GM19035 (cell line): ENCODE results near the gene RASGRP2.

Source experiments
- ATAC-seq: cut with Tn5 transposase; IDR thresholded peaks from one replicate; pipeline ENCODE4 v1.9.1; 2021; ENCODE audit not compliant: unreplicated experiment

RASGRP2 gene

GRCh38 chr11:64698427-64698826 is 45.5 kb downstream of the RASGRP2 start:
- ATAC-seq: no peak

GRCh38 chr11:64697663-64698375 is 46.1 kb downstream of the RASGRP2 start:
- no peak for ATAC-seq

GRCh38 chr11:64696045-64696444 is 47.9 kb downstream of the RASGRP2 start:
- ATAC-seq: no peak

GRCh38 chr11:64695548-64695947 is 48.4 kb downstream of the RASGRP2 start:
- no peak for ATAC-seq

- no peak for ATAC-seq
Measured at GRCh38 chr11:64694821-64695365, 49.0 kb downstream of the RASGRP2 start.

- ATAC-seq: no peak
Measured at GRCh38 chr11:64694026-64694755, 49.8 kb downstream of the RASGRP2 start.

GRCh38 chr11:64692764-64693331 is 51.1 kb downstream of the RASGRP2 start:
- ATAC-seq: no peak

- ATAC-seq: no peak
Measured at GRCh38 chr11:64691543-64691942, 52.4 kb downstream of the RASGRP2 start.

- ATAC-seq: no peak
Measured at GRCh38 chr11:64690235-64690634, 53.7 kb downstream of the RASGRP2 start.

GRCh38 chr11:64688534-64688982 is 55.4 kb downstream of the RASGRP2 start:
- peak; percentile 85 for ATAC-seq

- no peak for ATAC-seq
Measured at GRCh38 chr11:64687643-64688533, 56.1 kb downstream of the RASGRP2 start.

GRCh38 chr11:64687204-64687603 is 56.7 kb downstream of the RASGRP2 start:
- ATAC-seq: no peak

GRCh38 chr11:64686466-64687170 is 57.3 kb downstream of the RASGRP2 start:
- no peak for ATAC-seq

- ATAC-seq: no peak
Measured at GRCh38 chr11:64685536-64685935, 58.4 kb downstream of the RASGRP2 start.

- no peak for ATAC-seq
Measured at GRCh38 chr11:64684357-64684756, 59.6 kb downstream of the RASGRP2 start.

- no peak for ATAC-seq
Measured at GRCh38 chr11:64681171-64681570, 62.8 kb downstream of the RASGRP2 start.

GRCh38 chr11:64679846-64680245 is 64.1 kb downstream of the RASGRP2 start:
- no peak for ATAC-seq

GRCh38 chr11:64677441-64678023 is 66.4 kb downstream of the RASGRP2 start:
- no peak for ATAC-seq
